Pancreas (tissue), 10 donors: ENCODE results near the gene BOK. TPM values are rescaled to one million over a fixed set of nuclear protein-coding genes. Genes with fewer than 3 reads are reported as not detected.
A peak's percentile ranks its signal among the peaks of the same experiment; 100 is the strongest.

ENCODE experiments used
- ATAC-seq, 4 donors: fragments of 200-7000 bp; cut with Tn5 transposase; one replicate each; pipeline versions ENCODE4 v1.8.0 to v1.9.1; 2020; ENCODE audit warnings: mild to moderate bottlenecking in 4 of 4, moderate library complexity in 4 of 4
- DNase-seq, 6 donors: peaks; one replicate each; pipeline ENCODE4 v3.0.0-alpha.2; 2020
- FAIRE-seq: peaks from 2 replicates; lab custom pipeline; 2012; peaks lifted over from hg19 to GRCh38; lab: Jason Lieb, UNC
- H3K27ac ChIP-seq, 4 donors: fragments of 200-600 bp; sonication (generic); 1 replicate in 3 of 4; 2 replicates in 1 of 4; pipeline versions ENCODE4 v1.5.0 to v1.8.0; 2020
- H3K27me3 ChIP-seq, 4 donors: fragments of 200-600 bp; one replicate each; pipeline ENCODE4 v1.8.0; 2021
- H3K36me3 ChIP-seq, 3 donors: fragments of 200-600 bp; sonication (generic) in 1 of 3; one replicate each; pipeline versions ENCODE4 v1.5.0 to v1.8.0; 2020 to 2021
- H3K4me1 ChIP-seq, 3 donors: fragments of 200-600 bp; one replicate each; pipeline ENCODE4 v1.8.0; 2021
- H3K4me3 ChIP-seq, 4 donors: fragments of 200-600 bp; sonication (generic) in 2 of 4; one replicate each; pipeline versions ENCODE4 v1.5.0 to v1.8.0; 2020 to 2021
- H3K9me3 ChIP-seq, 4 donors: fragments of 200-600 bp; one replicate each; pipeline ENCODE4 v1.8.0; 2021
- WGBS, 2 donors: extraction: QIAGEN DNeasy Blood & Tissue Kit; methylation state at CpG; one replicate each; pipeline ENCODE4 v1.1.7; 2013; 5-methylcytosine and 5-hydroxymethylcytosine counted together
- intact Hi-C, 3 donors: fragments of 100-400 bp; cut with DNase I; formaldehyde crosslinking; loops; one replicate each; pipeline versions ENCODE4 v1.11.1 to v1.14.2; 2022
- polyA plus RNA-seq, 2 donors: library from polyadenylated mRNA; stranded (reverse); fragments of 200-250 nt; gene quantifications; one replicate each; pipeline ENCODE4 v1.2.3, GENCODE V29; 2013
- total RNA-seq, 6 donors: library from RNA; stranded (reverse); fragmentation: NEBNext Ultra II Directional in 4 of 6; extraction: Animal tissue kit (Norgen Biotek cat#: 25700) in 4 of 6; gene quantifications; one replicate each; pipeline versions ENCODE4 v1.2.1 to v1.2.4, GENCODE V29; 2021 to 2023
- TF ChIP-seq, protein P1 (sequence below), 4 donors: fragments of 200-600 bp; sonication (generic) in 3 of 4; IDR thresholded peaks; one replicate each; pipeline versions ENCODE4 v1.5.0 to v1.8.0; 2021; ENCODE audit warnings: antibody characterized with exemption in 4 of 4
- donor health status: healthy with polysubstance abuse.
- donor health status: DM: no; HTN: no; CAD: no; lungs with moderate emphysema.
- donor health status: DM: no; HTN: no; CAD: no.
- donor health status: control.
- donor health status: control.
- donor health status: Bipolar disorder and iron deficiency.
- donor health status: DM: yes; HTN: yes; CAD: no.
- donor health status: DM: no; HTN: no; CAD: no.
- donor health status: DM: no; HTN: no; CAD: no.
- donor health status: DM: yes; HTN: yes; CAD: no.

Gene BOK
- total and polyA plus RNA-seq, 8 donors = 10.0 to 24.8 (median 11.6) TPM

DNA sequence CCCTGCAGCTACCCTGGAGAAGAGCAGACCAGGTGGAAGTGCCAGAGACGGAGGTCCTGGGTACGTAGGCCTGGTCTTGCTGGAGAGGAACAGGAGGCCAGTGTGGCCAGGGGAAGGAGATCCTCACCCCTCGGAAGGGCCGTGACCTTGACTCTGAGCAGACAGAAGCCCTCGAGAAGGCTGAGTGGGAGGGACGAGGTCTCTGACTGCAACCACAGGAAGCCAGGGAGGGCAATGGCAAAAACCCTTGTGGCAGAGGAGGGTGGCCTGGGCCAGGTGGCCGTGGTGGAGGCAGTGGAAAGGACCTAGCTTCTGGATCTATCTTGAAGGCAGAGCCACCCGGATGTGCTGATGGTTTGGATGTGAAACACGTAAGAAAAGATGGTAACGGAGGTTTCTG lies 50.3 kb downstream of the BOK start:
- ATAC-seq (no peak), DNase-seq (peak in 1 of 6 donors; percentile 37), FAIRE-seq (no peak)
- 86 to 87% methylated on average over 10 of the region's 10 CpGs for WGBS, 2 donors
- peaks cover 0 to 10% (median 8%) of the 10 kb centered on the region in 3 donors for H3K36me3 ChIP-seq
- no peaks in the 10 kb centered on the region for H3K4me1 ChIP-seq
- intact Hi-C loops = no loop called here
- H3K4me3 ChIP-seq = no peak overlapping the region
- no peaks in the 10 kb centered on the region for H3K9me3 ChIP-seq
- TF ChIP-seq, protein P1, sequence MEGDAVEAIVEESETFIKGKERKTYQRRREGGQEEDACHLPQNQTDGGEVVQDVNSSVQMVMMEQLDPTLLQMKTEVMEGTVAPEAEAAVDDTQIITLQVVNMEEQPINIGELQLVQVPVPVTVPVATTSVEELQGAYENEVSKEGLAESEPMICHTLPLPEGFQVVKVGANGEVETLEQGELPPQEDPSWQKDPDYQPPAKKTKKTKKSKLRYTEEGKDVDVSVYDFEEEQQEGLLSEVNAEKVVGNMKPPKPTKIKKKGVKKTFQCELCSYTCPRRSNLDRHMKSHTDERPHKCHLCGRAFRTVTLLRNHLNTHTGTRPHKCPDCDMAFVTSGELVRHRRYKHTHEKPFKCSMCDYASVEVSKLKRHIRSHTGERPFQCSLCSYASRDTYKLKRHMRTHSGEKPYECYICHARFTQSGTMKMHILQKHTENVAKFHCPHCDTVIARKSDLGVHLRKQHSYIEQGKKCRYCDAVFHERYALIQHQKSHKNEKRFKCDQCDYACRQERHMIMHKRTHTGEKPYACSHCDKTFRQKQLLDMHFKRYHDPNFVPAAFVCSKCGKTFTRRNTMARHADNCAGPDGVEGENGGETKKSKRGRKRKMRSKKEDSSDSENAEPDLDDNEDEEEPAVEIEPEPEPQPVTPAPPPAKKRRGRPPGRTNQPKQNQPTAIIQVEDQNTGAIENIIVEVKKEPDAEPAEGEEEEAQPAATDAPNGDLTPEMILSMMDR (IDR thresholded peaks at IDR 0.05) = no peak
- H3K27ac ChIP-seq = no peak overlapping the region
- H3K27me3 ChIP-seq = no peaks in the 10 kb centered on the region

DNA sequence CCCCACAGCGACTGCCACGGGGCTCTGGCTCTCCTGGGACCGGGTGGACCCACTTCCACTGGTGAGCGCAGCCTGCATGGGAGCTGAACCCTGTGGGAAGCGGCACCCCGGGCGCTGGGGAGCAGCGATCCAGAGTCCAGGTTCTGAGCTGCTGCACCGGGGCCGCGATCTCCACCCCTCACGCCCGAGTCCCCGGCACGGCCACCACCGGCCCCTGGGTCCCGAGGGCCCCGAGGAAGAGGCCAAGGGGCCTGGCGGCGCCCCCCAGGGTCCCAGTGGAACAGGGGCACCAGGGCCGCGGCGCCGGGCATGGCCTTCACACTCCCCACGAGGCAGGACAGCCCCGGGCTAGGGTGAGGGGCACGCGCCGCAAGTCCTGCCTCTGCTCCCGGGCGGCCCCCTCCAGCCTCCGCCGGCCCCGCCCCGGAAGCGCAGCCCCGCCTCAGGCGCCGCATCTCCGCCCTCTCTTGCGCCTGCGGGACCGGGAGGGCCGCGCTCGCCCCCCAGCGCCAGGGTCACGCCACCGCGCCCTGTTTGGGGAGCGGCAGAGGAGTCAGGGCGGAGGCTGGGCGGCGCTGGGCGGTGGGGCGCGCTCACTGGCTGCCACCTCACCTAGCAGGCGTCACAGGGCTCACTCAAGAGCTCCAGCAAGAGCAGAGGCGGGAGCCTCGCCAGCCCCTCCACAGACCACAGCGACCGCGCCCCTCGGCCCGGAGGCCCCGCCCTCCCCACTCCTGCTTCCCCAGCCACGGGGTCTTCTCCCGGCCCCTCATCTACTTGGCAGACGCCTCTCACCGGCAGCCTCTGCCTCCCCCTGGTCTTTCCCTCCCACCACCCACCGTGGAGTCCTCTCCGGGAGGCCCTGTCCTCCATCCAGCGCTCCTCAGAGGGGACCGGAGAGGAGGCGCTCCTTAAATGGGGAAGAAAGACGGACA lies 51.6 kb downstream of the BOK start:
- TF ChIP-seq, protein P1 (IDR thresholded peaks at IDR 0.05) = peak; percentile 40 to 54 (median 46)
- H3K27ac ChIP-seq = peak overlapping the region in 2 of 4 donors; percentile 30 to 41
- ATAC-seq (peak; percentile 95 to 98 (median 97)), DNase-seq (peak; percentile 74 to 94 (median 86)), FAIRE-seq (no peak)
- H3K4me3 ChIP-seq = peak overlapping the region; percentile 2 to 53 (median 50)
- no peaks in the 10 kb centered on the region for H3K27me3 ChIP-seq
- no peaks in the 10 kb centered on the region for H3K4me1 ChIP-seq
- 8% methylated on average over 58 to 76 of the region's 76 CpGs for WGBS, 2 donors
- H3K9me3 ChIP-seq = no peaks in the 10 kb centered on the region
- intact Hi-C loops = no loop called here
- H3K36me3 ChIP-seq = peaks cover 0 to 10% (median 4%) of the 10 kb centered on the region in 3 donors

DNA sequence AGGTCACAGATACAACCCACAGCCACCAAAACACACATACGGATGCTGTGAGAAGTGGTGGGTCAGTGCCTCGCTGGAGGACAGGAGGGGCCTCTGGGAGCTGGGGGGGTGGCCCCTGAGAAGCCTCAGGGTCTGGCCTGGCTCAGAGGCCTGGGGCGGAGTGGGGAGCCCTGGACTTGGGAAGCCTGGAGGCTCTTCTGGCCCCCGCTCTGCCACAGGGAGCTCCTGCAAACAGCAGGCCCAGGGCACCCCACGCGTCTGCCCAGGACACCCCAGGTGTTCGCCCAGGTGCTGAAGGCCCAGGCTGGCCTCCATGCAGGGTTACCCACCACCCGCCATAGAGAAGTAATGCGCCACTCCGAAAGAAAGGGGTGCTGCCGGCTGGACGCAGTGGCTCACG lies 52.5 kb downstream of the BOK start:
- H3K9me3 ChIP-seq = no peaks in the 10 kb centered on the region
- H3K36me3 ChIP-seq = peaks cover 0 to 3% (median 0%) of the 10 kb centered on the region in 3 donors
- H3K4me1 ChIP-seq = no peaks in the 10 kb centered on the region
- ATAC-seq (no peak), FAIRE-seq (no peak), DNase-seq (peak in 1 of 6 donors; percentile 52)
- no peaks in the 10 kb centered on the region for H3K27me3 ChIP-seq
- WGBS, 2 donors = 91 to 96% methylated on average over 13 of the region's 13 CpGs
- no peak overlapping the region for H3K27ac ChIP-seq
- H3K4me3 ChIP-seq = no peak overlapping the region
- TF ChIP-seq, protein P1 (IDR thresholded peaks at IDR 0.05) = no peak
- intact Hi-C loops = no loop called here

DNA sequence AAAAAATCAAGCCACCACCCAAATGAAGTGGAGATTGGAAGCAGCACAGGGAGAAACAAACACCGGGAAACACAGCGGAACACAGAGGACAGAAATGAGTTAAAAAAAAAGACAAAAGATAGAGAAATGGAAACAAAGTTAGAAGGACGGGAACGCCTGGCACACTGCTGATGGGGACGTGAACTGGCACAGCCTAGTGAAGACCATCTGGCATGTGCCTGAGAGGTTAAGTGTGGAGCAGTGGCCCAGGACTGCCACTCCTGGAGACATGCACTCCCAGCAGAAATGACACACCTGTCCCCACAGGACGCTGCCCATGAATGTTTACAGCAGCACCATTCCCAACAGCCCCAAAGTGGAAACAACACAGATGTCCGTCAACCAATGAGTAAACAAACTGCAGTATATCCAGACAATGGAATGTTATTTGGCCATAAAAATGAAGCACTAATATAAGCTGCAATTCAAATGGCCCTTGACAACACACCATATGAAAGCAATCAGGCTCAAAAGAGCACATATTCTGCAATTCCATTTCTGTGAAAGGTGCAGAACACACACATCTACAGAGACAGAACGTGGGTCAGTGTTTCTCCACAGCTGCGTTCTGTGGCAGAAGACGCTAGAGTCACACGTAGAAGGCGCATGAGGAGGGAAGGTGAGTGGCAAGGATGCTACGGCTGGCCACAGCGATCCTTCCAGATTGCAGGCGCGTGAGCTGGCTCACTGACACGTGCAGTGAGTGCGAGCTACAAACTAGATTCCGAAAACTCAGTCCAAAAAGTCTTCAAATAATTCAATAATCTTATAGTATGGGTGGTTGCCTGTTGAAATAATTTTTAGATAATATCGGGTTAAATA lies 53.8 kb downstream of the BOK start:
- FAIRE-seq (no peak), DNase-seq (peak in 1 of 6 donors; percentile 23)
- H3K27ac ChIP-seq = no peak overlapping the region

More for the DNA sequence above, 53.8 kb downstream of the BOK start:
- intact Hi-C loops = no loop called here
- Histone ChIP-seq H3K9me3 (no peaks in the 10 kb centered on the region), H3K4me3 (no peak overlapping the region), H3K4me1 (no peaks in the 10 kb centered on the region), H3K27me3 (no peaks in the 10 kb centered on the region), H3K36me3 (no peaks in the 10 kb centered on the region)
- WGBS, 2 donors = 86 to 89% methylated on average over 20 of the region's 20 CpGs
- no peak for ATAC-seq
- TF ChIP-seq, protein P1 (IDR thresholded peaks at IDR 0.05) = no peak
